ENCODE measurements around the gene ELF4. TPM values are rescaled to one million over a fixed set of nuclear protein-coding genes. Genes with fewer than 3 reads are reported as not detected.

ELF4 gene
- total and polyA plus RNA-seq, 2 experiments from 2014 or later: 0.50 to 1.8 TPM

GRCh38 chrX:130091980-130092522, 18.2 kb downstream of the ELF4 start:
- Mint-ChIP-seq H3K27me3 (ENCODE audit: insufficient read depth, low read depth, poor library complexity) (no peaks in the 10 kb centered on the region), H3K27ac (no peak overlapping the region), H3K4me1 (no peaks in the 10 kb centered on the region), H3K9me3 (no peaks in the 10 kb centered on the region), H3K36me3 (ENCODE audit: low read depth) (no peaks in the 10 kb centered on the region), H3K4me3 (no peak overlapping the region)
- Histone ChIP-seq H3K4me2 (no peak overlapping the region), H3K4me1 (ENCODE audit: insufficient read depth) (no peaks in the 10 kb centered on the region), H3K27ac (ENCODE audit: low read depth) (no peak overlapping the region), H3K9me2 (ENCODE audit: insufficient read depth) (no peaks in the 10 kb centered on the region), H2AFZ (peak overlapping the region; percentile 69; the same call in 1 of the 2 replicates), H3K79me2 (replicated peaks; ENCODE audit: insufficient read depth) (no peaks in the 10 kb centered on the region), H4K20me1 (replicated peaks; ENCODE audit: insufficient read depth) (no peaks in the 10 kb centered on the region), H3K4me3 (no peak overlapping the region), H3F3A (replicated peaks; ENCODE audit: low read depth) (no peaks in the 10 kb centered on the region), H3K27me3 (ENCODE audit: insufficient read depth) (no peaks in the 10 kb centered on the region), H3K36me3 (ENCODE audit: insufficient read depth) (no peaks in the 10 kb centered on the region)
- DNase-seq (ENCODE audit: low spot score): peak; percentile 30
- TF ChIP-seq POLR2AphosphoS5 (IDR thresholded peaks at IDR 0.05; ENCODE audit: low read depth): no peak
- peak; percentile 90 for ATAC-seq

DNA sequence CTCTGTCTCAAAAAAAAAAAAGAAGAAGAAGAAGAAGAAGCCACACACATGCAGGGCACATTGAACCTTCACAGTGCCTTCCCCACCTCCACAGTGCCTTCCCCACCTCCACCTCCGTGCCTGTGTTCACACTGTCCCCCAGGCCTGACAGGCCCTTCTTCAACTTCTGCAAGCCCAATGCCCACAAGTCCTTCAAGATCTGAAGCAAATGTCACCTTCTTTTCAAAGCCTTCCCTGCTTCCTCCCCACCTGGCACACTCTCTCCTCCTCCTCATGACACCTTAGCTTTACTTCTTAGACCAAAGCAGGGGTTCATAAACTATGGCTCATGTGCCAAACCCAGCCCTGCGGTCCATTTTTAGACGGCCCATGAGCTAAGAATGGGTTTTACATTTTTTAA, 19.9 kb downstream of the ELF4 start:
- Histone ChIP-seq H2AFZ (no peak overlapping the region), H3K4me3 (no peak overlapping the region), H3K79me2 (replicated peaks; ENCODE audit: insufficient read depth) (no peaks in the 10 kb centered on the region), H3K36me3 (ENCODE audit: insufficient read depth) (no peaks in the 10 kb centered on the region), H3K27me3 (ENCODE audit: insufficient read depth) (no peaks in the 10 kb centered on the region), H3K9me2 (ENCODE audit: insufficient read depth) (no peaks in the 10 kb centered on the region), H3K27ac (ENCODE audit: low read depth) (no peak overlapping the region), H3F3A (replicated peaks; ENCODE audit: low read depth) (no peaks in the 10 kb centered on the region), H3K4me2 (no peak overlapping the region), H3K4me1 (ENCODE audit: insufficient read depth) (no peaks in the 10 kb centered on the region), H4K20me1 (replicated peaks; ENCODE audit: insufficient read depth) (no peaks in the 10 kb centered on the region)
- DNase-seq (ENCODE audit: low spot score): no peak
- peaks cover 7% of the 10 kb centered on the region; the same call in 2 of the 3 replicates for H3K4me1 Mint-ChIP-seq
- no peak for ATAC-seq
- no peak overlapping the region for H3K4me3 Mint-ChIP-seq
- no peaks in the 10 kb centered on the region for H3K27me3 Mint-ChIP-seq (ENCODE audit: insufficient read depth, low read depth, poor library complexity)
- H3K27ac Mint-ChIP-seq: no peak overlapping the region
- H3K9me3 Mint-ChIP-seq: no peaks in the 10 kb centered on the region
- no peaks in the 10 kb centered on the region for H3K36me3 Mint-ChIP-seq (ENCODE audit: low read depth)
- TF ChIP-seq, protein P1, sequence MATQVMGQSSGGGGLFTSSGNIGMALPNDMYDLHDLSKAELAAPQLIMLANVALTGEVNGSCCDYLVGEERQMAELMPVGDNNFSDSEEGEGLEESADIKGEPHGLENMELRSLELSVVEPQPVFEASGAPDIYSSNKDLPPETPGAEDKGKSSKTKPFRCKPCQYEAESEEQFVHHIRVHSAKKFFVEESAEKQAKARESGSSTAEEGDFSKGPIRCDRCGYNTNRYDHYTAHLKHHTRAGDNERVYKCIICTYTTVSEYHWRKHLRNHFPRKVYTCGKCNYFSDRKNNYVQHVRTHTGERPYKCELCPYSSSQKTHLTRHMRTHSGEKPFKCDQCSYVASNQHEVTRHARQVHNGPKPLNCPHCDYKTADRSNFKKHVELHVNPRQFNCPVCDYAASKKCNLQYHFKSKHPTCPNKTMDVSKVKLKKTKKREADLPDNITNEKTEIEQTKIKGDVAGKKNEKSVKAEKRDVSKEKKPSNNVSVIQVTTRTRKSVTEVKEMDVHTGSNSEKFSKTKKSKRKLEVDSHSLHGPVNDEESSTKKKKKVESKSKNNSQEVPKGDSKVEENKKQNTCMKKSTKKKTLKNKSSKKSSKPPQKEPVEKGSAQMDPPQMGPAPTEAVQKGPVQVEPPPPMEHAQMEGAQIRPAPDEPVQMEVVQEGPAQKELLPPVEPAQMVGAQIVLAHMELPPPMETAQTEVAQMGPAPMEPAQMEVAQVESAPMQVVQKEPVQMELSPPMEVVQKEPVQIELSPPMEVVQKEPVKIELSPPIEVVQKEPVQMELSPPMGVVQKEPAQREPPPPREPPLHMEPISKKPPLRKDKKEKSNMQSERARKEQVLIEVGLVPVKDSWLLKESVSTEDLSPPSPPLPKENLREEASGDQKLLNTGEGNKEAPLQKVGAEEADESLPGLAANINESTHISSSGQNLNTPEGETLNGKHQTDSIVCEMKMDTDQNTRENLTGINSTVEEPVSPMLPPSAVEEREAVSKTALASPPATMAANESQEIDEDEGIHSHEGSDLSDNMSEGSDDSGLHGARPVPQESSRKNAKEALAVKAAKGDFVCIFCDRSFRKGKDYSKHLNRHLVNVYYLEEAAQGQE (IDR thresholded peaks at IDR 0.05; ENCODE audit: unreplicated experiment): no peak
- TF ChIP-seq CTCF (conservative IDR thresholded peaks at IDR 0.05; ENCODE audit: low read depth in 2 of 2) (no peak), STAT1 (IDR thresholded peaks at IDR 0.05; ENCODE audit: unreplicated experiment) (no peak), EZH2phosphoT487 (IDR thresholded peaks at IDR 0.05; ENCODE audit: unreplicated experiment) (no peak), ZNF462 (CRISPR knock-in tag; IDR thresholded peaks at IDR 0.05) (no peak), ZNF331 (CRISPR knock-in tag; IDR thresholded peaks at IDR 0.05; ENCODE audit: low read depth) (no peak), EZH2 (IDR thresholded peaks at IDR 0.05; ENCODE audit: low read depth, unreplicated experiment) (no peak), NANOG (IDR thresholded peaks at IDR 0.05; ENCODE audit: borderline replicate concordance) (no peak), POLR2AphosphoS5 (IDR thresholded peaks at IDR 0.05; ENCODE audit: low read depth) (no peak), ZNF114 (CRISPR knock-in tag; IDR thresholded peaks at IDR 0.05) (no peak), CREB1 (CRISPR knock-in tag; IDR thresholded peaks at IDR 0.05; ENCODE audit: low read depth) (no peak)
